Adrenal gland (tissue), 5 donors: ENCODE results near the gene ITPK1.

Experiments
- POLR2A ChIP-seq, 2 donors: fragments of 450-650 bp; IDR thresholded peaks; one replicate each; pipeline ENCODE4 v1.6.1; 2017; ENCODE audit warnings: antibody characterized with exemption in 2 of 2, mild to moderate bottlenecking in 2 of 2, moderate library complexity in 1 of 2
- TF ChIP-seq, protein P1 (sequence below), 6 experiments: fragments of 450-650 bp in 4 of 6; fragments of 200-600 bp in 2 of 6; sonication (generic) in 1 of 6; IDR thresholded peaks; 1 replicate in 5 of 6; 2 replicates in 1 of 6; pipeline versions ENCODE4 v1.5.1 to v1.8.0; 2016 to 2021; ENCODE audit warnings: antibody characterized with exemption in 6 of 6, mild to moderate bottlenecking in 2 of 6, moderate library complexity in 1 of 6
- donor health status: DM: no; HTN: no; CAD: no.

GRCh38 chr14:93092606-93093556, 22.8 kb downstream of the ITPK1 start:
- TF ChIP-seq POLR2A (IDR thresholded peaks at IDR 0.05), result no peak
- TF ChIP-seq, protein P1, sequence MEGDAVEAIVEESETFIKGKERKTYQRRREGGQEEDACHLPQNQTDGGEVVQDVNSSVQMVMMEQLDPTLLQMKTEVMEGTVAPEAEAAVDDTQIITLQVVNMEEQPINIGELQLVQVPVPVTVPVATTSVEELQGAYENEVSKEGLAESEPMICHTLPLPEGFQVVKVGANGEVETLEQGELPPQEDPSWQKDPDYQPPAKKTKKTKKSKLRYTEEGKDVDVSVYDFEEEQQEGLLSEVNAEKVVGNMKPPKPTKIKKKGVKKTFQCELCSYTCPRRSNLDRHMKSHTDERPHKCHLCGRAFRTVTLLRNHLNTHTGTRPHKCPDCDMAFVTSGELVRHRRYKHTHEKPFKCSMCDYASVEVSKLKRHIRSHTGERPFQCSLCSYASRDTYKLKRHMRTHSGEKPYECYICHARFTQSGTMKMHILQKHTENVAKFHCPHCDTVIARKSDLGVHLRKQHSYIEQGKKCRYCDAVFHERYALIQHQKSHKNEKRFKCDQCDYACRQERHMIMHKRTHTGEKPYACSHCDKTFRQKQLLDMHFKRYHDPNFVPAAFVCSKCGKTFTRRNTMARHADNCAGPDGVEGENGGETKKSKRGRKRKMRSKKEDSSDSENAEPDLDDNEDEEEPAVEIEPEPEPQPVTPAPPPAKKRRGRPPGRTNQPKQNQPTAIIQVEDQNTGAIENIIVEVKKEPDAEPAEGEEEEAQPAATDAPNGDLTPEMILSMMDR (IDR thresholded peaks at IDR 0.05), result no peak
